PFSK-1 (cell line): ENCODE data around the gene LPAR4.

ENCODE experiments used
- FOXP2 ChIP-seq: optimal IDR thresholded peaks from 2 replicates; pipeline ENCODE3; 2011; ENCODE audit warnings: borderline replicate concordance, control low read depth, inconsistent platforms; ENCODE audit not compliant: insufficient read depth; ENCODE audit errors: extremely low read length, extremely low read depth
- POLR2AphosphoS5 ChIP-seq: IDR thresholded peaks from 2 replicates; pipeline ENCODE4 v1.6.1; 2012; ENCODE audit warnings: low read depth, mild to moderate bottlenecking, control low read depth, low read length, moderate library complexity
- TAF1 ChIP-seq: IDR thresholded peaks from 2 replicates; pipeline ENCODE4 v1.6.1; 2012; ENCODE audit warnings: low read length, control low read depth, borderline replicate concordance; ENCODE audit not compliant: insufficient read depth
- TF ChIP-seq, protein P1 (sequence below), 2 experiments: IDR thresholded peaks; 2 replicates each; pipeline versions ENCODE4 v1.6.1 to v1.8.0; 2011 to 2012; ENCODE audit warnings: low read depth in 2 of 2, low read length in 2 of 2, control low read depth in 1 of 2, inconsistent platforms in 1 of 2, mild to moderate bottlenecking in 1 of 2, moderate library complexity in 1 of 2; ENCODE audit not compliant: insufficient read depth in 1 of 2

GRCh38 chrX:78800114-78800513, 52.6 kb downstream of the LPAR4 start:
- TF ChIP-seq FOXP2 (no peak), TAF1 (no peak), POLR2AphosphoS5 (no peak)
- TF ChIP-seq, protein P1, sequence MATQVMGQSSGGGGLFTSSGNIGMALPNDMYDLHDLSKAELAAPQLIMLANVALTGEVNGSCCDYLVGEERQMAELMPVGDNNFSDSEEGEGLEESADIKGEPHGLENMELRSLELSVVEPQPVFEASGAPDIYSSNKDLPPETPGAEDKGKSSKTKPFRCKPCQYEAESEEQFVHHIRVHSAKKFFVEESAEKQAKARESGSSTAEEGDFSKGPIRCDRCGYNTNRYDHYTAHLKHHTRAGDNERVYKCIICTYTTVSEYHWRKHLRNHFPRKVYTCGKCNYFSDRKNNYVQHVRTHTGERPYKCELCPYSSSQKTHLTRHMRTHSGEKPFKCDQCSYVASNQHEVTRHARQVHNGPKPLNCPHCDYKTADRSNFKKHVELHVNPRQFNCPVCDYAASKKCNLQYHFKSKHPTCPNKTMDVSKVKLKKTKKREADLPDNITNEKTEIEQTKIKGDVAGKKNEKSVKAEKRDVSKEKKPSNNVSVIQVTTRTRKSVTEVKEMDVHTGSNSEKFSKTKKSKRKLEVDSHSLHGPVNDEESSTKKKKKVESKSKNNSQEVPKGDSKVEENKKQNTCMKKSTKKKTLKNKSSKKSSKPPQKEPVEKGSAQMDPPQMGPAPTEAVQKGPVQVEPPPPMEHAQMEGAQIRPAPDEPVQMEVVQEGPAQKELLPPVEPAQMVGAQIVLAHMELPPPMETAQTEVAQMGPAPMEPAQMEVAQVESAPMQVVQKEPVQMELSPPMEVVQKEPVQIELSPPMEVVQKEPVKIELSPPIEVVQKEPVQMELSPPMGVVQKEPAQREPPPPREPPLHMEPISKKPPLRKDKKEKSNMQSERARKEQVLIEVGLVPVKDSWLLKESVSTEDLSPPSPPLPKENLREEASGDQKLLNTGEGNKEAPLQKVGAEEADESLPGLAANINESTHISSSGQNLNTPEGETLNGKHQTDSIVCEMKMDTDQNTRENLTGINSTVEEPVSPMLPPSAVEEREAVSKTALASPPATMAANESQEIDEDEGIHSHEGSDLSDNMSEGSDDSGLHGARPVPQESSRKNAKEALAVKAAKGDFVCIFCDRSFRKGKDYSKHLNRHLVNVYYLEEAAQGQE (IDR thresholded peaks at IDR 0.05; ENCODE audit: insufficient read depth in 1 of 2, low read depth in 2 of 2, low read length in 2 of 2): no peak
